Hepatocyte (in vitro differentiated cells): ENCODE measurements around the gene GEMIN4.
"Not testable (repeated sequence)": the region's sequence is repeated elsewhere in the genome, so short reads cannot be mapped to it uniquely, and the experiment has no call there.

Source experiments
- CTCF ChIP-seq: fragments of 200-600 bp; sonication (generic); IDR thresholded peaks from 2 replicates; pipeline ENCODE4 v1.5.1; 2016; ENCODE audit warnings: antibody characterized with exemption, mild to moderate bottlenecking; ENCODE audit not compliant: poor library complexity
- EZH2 ChIP-seq: fragments of 200-600 bp; sonication (generic); IDR thresholded peaks from 2 replicates; pipeline ENCODE4 v1.6.1; 2016; ENCODE audit warnings: antibody characterized with exemption, mild to moderate bottlenecking, borderline replicate concordance

- not testable (repeated sequence) for TF ChIP-seq CTCF, EZH2
Observed at GRCh38 chr17:790874-791247, 38.8 kb upstream of the GEMIN4 start.
